ENCODE measurements around the gene CCM2. TPM values are rescaled to one million over a fixed set of nuclear protein-coding genes. Genes with fewer than 3 reads are reported as not detected.

The CCM2 gene
- polyA plus RNA-seq, 1 donor, result 27.0 TPM

- no peak for DNase-seq
Measured at GRCh38 chr7:44967571-44968446, 32.2 kb upstream of the CCM2 start.

GRCh38 chr7:44969049-44969700, 30.8 kb upstream of the CCM2 start:
- DNase-seq, result no peak

- no peak for DNase-seq
Measured at GRCh38 chr7:44969701-44970522, 30.1 kb upstream of the CCM2 start.

GRCh38 chr7:44970523-44971051, 29.4 kb upstream of the CCM2 start:
- DNase-seq, result no peak

- no peak for DNase-seq
Measured at GRCh38 chr7:44971188-44971901, 28.7 kb upstream of the CCM2 start.

GRCh38 chr7:44971902-44972441, 28.0 kb upstream of the CCM2 start:
- DNase-seq, result no peak

GRCh38 chr7:44972562-44972961, 27.4 kb upstream of the CCM2 start:
- no peak for DNase-seq

- no peak for DNase-seq
Measured at GRCh38 chr7:44973610-44974401, 26.2 kb upstream of the CCM2 start.

GRCh38 chr7:44974549-44974948, 25.5 kb upstream of the CCM2 start:
- DNase-seq, result no peak

GRCh38 chr7:44975331-44976039, 24.5 kb upstream of the CCM2 start:
- DNase-seq, result no peak

GRCh38 chr7:44976040-44976745, 23.8 kb upstream of the CCM2 start:
- DNase-seq, result no peak

GRCh38 chr7:44976746-44977196, 23.2 kb upstream of the CCM2 start:
- no peak for DNase-seq

GRCh38 chr7:44977304-44977958, 22.6 kb upstream of the CCM2 start:
- no peak for DNase-seq

GRCh38 chr7:44977959-44978335, 22.1 kb upstream of the CCM2 start:
- DNase-seq, result no peak

GRCh38 chr7:44978511-44979366, 21.3 kb upstream of the CCM2 start, which contains the start of gene MYO1G:
Gene MYO1G (minus strand): TSS chr7:44979015. CDS start chr7:44978961, 54 bp downstream.
- no peak for DNase-seq

GRCh38 chr7:44979481-44980392, 20.3 kb upstream of the CCM2 start:
- no peak for DNase-seq

All from left kidney (tissue), 2 donors.